Stromal cell of bone marrow (primary cell): Measurements from ENCODE around the gene TNFAIP8L1.
A peak's percentile ranks its signal among the peaks of the same experiment; 100 is the strongest.

Source experiments
- DNase-seq: peaks from one replicate; pipeline ENCODE4 v3.0.0-alpha.2; 2012; ENCODE audit warnings: low read depth

The TNFAIP8L1 gene

DNA sequence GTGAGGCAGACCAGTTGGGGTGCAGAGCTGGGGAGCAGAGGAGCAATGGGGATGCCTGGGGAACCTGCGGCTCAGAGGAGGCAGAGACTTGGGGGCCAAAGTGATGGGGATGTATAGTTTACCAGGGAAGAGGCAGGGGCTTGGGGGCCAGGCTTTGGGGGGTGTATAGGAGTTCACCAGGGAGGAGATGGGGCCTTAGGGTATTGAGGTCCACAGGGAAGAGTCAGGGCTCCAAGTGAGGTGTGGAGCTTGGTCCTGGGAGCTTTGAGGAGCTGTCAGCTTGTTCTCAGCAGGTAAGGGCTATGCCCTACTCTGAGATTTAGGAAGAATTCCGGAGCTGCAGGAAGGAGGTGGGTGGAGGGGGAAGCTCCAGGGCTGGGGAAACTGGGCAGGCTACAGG, 10.8 kb downstream of the TNFAIP8L1 start:
- no peak for DNase-seq

DNA sequence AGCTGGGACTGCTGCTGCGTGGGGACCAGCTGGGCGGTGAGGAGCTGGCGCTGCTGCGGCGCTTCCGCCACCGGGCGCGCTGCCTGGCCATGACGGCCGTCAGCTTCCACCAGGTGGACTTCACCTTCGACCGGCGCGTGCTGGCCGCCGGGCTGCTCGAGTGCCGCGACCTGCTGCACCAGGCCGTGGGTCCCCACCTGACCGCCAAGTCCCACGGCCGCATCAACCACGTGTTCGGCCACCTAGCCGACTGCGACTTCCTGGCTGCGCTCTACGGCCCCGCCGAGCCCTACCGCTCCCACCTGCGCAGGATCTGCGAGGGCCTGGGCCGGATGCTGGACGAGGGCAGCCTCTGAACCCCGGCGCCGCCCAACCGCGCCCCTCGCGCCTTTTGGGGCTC, 12.8 kb downstream of the TNFAIP8L1 start:
- no peak for DNase-seq

DNA sequence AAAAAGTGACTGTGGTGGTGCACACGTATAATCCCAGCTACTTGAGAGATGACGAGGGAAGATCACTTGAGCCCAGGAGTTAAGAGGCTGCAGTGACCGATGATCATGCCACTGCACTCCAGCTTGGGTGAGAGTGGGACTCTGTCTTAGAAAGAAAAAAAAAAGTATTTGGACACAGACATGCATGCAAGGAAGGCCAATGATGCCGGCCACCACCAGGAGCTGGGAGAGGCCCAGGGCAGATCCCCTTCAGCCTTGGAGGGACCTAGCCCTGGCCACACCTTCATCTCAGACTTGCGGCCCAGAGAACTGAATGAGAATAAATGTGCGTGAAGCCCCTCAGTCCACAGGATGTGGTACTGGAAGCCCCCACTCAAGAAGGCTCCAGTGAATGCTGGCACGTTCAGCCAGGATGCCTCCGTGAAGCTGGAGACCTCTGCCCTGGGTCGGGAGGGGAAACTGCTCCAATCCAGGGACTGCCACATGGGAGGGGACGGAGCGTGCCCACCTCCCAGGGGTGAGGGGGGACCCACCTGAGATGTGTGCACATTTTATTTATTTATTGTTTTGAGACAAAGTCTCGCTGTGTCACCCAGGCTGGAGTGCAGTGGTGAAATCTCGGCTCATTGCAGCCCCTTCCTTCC, 14.6 kb downstream of the TNFAIP8L1 start:
- no peak for DNase-seq

DNA sequence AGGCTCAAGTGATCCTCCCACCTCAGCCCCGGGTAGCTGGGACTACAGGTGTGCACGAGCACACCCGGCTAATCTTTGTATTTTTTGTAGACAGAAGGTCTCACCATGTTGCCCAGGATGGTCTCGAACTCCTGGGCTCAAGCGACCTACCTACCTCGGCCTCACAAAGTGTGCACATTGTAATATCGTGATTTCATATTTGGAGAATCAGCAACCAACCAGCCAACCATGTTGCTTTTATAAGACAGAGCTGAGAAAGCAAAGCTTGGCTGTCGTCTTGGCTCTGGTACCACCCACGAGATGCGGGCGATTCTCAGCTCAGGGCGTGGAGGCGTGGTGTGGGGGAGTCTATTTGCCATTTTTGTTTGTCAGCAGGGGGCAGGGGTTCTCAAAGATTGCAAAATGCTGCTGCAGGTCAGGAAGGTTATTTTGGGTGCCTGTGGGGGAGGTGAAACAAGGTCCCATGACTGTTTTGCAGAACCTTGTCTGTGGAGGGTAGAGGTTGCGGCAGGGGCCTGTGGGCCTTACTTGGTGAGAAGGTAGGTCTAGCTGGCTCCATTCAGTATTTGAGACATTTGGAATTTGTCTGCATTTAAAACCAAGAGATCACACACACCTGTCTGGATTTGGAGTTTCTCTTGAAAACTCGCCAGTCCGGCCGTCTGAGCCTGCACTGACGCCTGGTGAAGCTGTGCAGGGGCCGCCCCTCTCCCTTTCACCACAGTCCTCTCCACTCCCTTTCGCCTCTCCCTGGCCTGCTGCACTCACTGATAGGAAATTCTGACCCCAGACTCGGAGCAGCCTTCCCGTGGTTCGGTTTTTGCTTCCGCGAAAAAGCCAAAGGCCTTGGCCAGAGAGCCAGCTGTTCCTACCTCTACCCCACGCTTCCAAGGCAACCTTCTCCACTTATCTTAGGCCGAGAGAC, 15.4 kb downstream of the TNFAIP8L1 start:
- DNase-seq = no peak

DNA sequence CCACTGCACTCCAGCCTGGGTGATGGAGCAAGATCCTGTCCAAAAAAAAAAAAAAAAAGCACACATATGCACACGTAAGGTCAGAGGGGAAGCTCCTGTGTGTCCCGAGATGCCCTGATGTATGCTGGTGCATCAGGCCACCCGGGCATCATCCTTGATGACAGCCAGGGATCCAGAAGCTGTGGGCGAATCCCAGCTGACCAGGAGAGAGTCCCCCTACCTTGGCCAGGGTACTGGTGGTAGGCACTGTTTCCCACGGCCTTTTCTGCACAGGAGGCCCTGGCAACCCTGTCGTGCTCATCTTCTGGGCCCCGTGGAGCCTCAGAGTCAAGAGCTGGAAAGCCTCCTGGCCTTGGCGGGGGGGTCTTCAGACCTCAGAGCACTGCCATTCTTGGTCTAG, 16.8 kb downstream of the TNFAIP8L1 start:
- no peak for DNase-seq

DNA sequence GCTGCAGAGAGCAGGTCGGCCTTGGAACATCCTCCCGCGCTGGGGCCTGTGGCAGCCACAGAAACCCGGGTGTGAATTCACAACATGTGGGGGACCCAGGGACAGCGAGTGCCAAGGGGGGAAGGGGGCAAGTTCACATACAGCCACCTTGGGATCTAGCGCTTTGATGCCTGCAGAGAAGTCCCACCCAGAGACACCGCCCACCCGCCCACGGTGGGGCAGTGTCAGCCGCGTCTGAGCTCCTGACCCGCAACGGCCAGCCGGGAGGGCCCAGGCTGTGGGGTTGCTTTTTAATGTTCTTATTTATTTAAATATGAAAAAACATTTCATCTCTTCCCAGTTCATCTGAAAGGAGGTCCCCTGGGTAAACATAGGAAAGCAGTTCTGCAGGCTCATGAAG, 17.9 kb downstream of the TNFAIP8L1 start:
- DNase-seq = no peak

DNA sequence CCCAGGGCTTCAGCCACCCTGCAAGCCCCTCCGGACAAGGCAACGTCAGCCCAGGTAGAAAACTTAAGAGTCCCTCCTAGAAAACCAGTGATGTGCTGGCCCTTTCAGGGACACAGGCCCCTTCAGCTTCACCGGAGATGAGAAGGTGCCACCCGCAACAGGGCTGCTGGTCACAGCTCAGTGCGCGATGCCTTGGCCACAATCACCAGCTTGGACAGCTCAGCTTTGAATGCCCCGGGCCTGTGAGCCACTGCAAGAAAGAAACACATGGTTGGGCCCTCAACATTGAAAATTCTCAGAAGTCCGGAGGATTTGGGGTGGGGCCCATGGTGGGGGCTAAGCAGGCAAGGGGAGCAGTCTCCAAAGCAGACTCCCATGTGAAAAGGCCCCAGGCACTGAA, 18.5 kb downstream of the TNFAIP8L1 start:
- no peak for DNase-seq

DNA sequence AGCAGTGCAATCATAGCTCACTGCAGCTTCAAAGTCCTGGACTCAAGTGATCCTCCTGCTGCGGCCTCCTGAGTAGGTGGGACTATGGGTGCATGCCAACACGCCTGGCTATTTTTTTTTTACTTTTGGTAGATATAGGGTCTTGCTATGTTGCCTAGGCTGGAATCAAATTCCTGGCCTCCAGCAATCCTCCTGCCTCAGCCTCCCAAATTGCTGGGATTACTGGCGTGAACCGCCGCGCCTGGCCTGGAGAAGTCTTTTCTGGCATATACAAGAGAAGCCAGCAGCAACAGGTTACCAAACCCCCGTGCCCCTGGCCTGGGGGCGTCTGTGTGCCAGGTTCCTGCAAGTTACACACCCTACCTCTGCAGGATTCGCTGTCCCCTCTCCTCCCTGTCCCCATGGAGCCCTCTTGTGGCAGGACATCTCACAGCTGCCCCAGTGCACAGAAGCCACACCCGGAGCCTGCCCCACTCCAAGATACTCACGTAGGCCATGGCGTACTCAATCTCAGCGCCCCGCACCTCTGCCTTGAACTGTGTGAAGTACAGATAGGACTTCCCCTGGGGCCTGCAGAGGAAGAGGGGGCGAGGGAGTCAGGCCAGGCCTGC, 21.0 kb downstream of the TNFAIP8L1 start:
- DNase-seq = no peak

DNA sequence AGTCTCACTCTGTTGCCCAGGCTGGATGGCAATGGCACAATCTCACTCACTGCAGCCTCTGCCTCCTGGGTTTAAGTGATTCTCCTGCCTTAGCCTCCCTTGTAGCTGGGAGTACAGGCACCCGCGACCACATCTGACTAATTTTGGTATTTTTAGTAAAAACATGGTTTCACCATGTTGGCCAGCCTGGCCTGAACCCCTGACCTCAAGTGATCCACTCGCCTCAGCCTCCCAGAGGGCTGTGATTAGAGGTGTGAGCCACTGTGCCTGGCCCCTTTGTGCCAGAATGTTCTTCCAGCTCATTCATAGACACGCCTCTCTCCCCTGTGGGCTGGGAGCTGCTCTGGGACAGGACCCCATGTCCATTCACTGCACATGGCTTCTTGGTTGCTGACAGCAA, 21.7 kb downstream of the TNFAIP8L1 start:
- DNase-seq = peak; percentile 6

DNA sequence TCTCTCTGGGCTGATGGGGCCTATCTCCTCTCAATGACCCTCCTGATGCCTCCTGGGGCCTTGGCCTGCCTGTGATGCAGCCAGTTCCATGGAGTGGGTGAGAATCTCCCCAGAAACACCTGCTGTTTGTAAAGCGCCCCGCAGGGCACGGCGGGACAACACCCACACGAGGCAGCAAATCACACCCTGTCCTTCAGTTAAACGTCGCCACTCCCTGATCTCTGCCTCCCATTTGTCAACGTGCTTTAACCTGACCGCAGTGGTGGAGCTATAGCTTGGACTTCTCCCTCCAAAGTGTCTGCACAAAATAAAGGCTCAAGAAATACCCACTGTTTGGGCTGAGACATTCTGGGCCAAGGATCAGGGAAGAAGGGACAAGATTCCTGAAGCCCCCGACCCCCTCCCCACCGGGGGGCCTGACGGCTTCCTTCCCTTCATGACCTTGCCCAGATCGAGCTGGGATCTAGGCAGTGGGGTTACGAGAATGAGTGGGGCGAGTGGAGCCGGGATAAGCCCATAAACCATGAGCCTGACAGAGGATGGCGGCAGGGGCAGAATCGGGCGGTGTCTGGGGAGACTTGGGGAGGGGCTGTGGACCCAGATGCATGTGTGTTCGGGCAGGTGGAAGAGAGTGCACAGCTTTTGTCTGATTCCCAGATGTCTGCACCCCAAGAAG, 22.8 kb downstream of the TNFAIP8L1 start:
- no peak for DNase-seq

DNA sequence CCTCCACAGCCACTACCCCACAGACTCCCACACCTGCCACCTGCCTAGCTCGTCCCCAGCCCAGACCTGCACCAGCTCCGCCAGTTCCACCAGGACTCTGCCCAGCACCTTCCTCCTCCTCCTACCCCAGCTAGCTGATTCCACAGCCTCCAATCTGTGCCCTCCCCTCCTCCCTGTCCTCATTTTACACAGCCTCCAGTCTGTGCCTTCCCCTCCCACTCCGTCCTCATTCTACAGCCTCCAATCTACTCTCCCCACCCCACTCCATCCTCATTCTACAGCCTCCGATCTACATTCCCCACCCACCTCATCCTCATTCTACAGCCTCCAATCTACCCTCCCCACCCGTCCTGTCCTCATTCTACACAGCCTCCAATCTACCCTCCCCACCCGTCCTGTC, 23.5 kb downstream of the TNFAIP8L1 start:
- DNase-seq = no peak

DNA sequence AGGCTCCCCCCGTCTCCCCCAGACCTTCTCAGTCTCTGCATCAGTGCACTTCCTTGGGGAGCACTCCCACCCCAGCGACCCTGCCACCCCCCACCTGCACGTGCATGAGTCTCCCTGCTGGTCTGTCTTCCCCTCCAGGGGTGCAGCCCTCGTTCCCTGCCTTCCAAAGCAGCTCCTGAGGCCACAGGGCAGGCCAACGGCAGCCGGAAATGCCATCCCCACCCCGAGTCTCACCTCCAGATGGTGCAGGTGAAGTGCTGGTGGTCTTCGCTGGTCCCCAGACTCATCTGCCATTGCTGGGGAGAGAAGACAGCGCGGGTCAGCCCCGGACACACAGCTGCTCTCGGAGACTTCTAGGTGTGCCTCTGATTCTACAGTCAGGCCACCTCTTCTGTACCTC, 25.3 kb downstream of the TNFAIP8L1 start:
- DNase-seq = no peak

DNA sequence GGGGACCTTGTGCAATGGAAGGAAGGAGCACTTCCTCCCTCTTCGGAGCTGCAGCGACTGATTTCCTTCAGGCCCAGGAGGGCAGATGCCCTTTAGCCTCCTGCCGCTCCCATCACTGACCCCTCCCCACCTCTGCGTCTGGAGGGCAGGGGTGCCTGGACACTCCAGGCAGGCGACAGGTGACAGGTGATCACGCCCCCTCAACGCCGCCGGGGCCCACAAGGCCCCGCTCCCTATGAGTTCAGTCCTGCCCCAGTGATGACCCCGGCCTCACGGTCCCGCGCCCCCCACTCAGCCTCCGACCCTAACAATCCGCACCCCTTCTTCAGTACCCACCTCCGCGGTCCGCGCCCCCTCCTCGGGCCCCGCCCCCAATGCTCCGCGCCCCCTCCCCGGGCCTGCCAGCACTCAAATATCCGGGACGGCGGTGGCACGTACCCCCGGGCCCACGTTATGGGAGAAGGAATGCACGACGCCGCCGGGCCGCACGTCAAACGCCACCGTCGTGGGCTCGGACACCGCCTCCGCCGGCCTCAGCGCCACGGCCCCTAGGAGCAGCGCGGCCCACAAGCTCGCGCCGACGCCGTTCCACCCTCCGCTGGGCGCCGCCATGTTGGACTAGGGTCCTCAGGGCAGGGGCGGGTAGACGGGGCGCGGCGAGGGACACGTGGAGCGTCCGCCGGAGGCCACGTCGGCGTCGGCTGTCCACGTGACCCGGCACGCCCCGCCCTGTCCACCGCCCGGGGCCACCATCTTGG, 30.6 kb downstream of the TNFAIP8L1 start, which contains the start of gene MYDGF:
TSS of gene MYDGF (minus strand) at position 620 of the 758 bp plus-strand sequence. CDS start at position 612, 8 bp downstream.
- DNase-seq = peak; percentile 74

DNA sequence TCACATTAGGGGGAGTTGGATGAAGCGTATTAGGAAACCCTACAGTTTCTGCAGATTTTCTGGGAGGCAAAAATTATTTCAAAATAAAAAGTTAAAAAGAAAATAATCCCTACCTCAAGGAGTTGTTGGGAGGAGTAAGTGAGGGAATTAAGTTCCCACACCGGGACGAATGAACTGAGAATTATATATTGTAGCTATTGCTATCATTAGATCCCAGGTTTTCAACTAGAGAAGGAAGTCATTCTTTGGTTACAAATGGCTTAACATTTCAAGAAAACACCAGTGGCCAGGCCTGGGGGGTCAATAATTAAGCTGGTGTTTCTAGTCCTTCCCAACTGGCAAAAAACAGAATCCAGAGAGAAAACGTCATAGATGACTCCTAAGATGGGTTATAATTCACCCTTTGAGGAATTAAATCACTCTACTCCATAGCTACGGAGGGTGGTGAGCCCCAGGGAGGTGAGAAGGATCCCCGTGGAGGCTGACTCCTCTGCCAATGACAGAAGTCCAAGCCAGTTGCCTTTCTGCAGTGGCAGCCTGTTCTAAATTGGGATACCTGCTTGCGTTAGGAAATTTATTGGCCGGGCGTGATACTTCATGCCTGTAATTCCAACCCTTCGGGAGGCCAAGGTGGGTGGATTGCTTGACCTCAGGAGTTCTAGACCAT, 32.0 kb downstream of the TNFAIP8L1 start:
- no peak for DNase-seq

DNA sequence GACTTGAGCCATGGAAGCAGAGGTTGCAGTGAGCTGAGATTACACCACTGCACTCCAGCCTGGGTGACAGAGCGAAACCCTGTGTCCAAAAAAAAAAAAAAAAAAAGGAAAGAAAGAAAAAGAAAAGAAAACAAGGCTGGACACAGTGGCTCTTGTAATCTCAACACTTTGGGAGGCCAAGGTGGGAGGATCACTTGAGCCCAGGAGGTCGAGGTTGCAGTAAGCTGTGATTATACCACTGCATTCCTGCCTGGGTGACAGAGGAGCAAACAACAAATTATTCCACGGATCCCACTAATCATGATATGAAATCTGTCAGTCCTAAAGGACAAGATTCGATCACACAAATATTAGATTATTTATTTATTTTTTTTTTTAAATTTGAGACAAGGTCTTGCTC, 33.9 kb downstream of the TNFAIP8L1 start:
- DNase-seq = no peak

DNA sequence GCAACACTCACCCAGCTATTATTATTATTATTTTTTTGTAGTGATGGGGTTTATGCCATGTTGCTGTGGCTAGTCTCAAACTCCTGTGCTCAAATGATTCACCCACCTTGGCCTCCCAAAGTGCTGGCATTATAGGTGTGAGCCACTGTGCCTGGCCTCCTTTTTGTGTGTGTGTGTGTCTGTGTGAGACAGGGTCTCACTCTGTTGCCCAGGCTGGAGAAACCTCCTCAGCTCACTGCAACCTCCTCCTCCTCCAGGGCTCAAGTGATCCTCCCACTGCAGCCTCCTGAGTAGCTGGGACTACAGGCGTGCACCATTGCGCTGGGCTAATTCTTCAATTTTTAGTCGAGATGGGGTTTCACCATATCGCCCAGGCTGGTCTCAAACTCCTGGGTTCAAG, 34.4 kb downstream of the TNFAIP8L1 start:
- no peak for DNase-seq

DNA sequence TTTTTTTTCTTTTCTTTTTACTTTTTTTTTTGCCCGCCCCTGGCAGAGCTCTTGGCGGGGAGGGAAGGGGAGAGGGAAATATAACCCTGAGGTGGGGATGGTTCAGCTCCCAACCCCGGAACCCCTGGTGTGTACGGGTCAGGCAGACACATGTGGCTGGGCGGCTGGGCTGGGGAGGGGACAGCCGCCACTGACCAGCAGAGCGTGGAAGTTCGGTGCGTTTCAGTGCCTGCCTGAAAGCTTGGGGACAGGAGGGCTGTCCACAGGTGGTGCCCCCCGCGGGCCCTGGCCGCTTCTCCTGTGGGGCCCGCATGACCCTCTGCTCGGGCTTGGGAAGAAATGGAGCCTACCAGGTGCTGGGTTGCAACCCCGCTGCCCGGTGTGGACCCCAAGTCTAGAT, 36.0 kb downstream of the TNFAIP8L1 start:
- DNase-seq = no peak

DNA sequence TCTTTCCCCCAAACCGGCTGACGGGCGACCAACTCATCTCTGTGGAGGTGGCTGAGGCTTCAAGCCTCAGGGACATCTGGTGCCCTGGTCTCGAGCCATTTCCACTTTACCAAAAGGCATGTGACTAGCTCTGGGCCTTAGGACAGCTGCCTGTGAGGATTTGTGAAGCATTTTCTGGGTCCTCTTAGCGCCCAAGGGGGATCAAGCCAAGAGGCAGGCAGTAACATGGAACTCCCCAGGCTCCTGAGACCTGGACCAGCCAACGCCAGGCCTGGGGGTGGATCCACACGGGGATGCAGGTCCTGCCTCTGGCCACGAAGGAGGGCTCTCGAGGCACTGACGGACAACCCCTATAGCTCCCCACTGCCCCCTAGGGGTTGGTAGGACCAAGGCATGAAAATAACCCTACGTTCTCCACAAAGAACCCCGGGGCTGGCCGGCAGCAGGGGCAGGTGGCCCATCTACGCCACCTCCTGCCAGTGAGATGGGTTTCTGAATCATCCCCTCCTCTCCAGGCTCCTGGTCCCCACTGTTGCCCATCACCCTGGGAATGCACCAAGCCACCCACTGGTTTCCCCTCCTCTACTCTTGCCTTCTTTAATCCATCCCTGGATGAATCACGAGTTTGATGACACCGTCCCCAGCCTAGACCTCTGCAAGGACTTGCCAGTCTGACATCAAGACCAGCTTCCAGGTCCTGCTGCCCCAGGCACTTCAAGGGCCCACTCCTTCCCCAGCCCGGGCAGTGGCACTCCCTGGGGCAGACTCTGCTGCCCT, 37.8 kb downstream of the TNFAIP8L1 start:
- DNase-seq = no peak

DNA sequence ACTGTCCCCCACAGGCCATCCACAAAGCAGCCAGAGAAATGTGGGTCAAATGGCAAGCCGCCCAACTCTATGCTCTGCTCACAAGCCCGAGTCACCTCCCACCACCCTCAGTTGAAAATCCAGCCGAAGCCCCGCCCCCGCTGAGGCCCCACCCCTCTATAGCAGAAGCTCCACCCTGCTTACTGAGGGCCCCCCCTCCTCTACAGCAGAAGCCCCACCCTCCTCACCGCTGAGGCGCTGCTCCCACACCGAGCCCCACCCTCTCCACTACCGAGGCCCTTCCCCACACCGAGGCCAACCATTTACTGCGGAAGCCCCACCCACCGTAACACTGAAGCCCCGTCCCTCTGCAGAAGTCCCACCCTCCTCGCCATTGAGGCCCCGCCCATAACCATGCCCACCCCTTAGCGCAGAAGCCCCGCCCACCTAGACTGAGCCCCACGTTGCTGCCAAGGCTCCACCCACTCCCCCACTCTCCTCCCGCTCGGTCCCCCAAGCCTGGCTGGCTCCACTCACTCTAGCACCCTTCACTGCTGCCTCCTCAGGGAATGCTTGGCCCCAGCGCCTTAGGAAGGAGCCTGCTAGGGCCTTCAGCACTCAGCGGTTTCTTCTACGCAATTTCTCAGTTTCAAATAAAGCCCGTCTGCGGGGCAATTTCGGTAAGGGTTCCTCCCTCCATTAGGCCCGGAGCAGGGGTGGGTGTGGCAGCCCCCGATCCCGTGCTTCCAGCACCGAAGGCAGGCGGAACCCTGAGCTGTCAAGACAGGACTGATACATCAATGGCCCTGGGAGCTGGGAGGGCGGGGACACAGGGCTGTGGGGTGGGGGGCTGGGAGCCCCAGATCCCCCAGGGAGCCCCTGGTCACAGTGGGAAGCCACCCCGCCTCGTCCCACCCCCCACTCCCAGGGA, 39.8 kb downstream of the TNFAIP8L1 start:
- no peak for DNase-seq
